Posterior vena cava (tissue), 2 donors: Measurements from ENCODE around the gene DIPK1A. TPM values are rescaled to one million over a fixed set of nuclear protein-coding genes. Genes with fewer than 3 reads are reported as not detected.

Experiments
- DNase-seq: peaks from one replicate; pipeline ENCODE4 v3.0.0-alpha.2; 2020; ENCODE audit warnings: low spot score
- intact Hi-C, 2 donors: fragments of 100-400 bp; cut with DNase I; formaldehyde crosslinking; loops; one replicate each; pipeline versions ENCODE4 v1.14.1 to v1.14.2; 2022 to 2023
- long read RNA-seq, 2 donors: library from polyadenylated mRNA; unstranded; transcript quantifications; one replicate each; pipeline ENCODE4 v2.0.0, GENCODE V29; 2020 to 2021
- total RNA-seq, 2 donors: library from RNA; stranded (reverse); fragmentation: NEBNext Ultra II Directional; extraction: Animal tissue kit (Norgen Biotek cat#: 25700); gene quantifications; one replicate each; pipeline ENCODE4 v1.2.1, GENCODE V29; 2021
- donor health status: DM: yes; HTN: yes; CAD: no.
- donor health status: DM: yes; HTN: yes; CAD: no.

Gene DIPK1A
- 10 to 100 TPM; 18.6 to 25.9 TPM for total RNA-seq
- long read RNA-seq, donor 1, transcript FAM69A-201 (5 exons, 2,574 nt): major isoform, 14 of 23 reads
- long read RNA-seq, donor 1, partial matches to known transcripts: 2 of 23 reads
- long read RNA-seq, donor 1, other reads (novel, unspliced or antisense): 7 of 23 reads
- long read RNA-seq, donor 2, transcript FAM69A-201 (5 exons, 2,574 nt): major isoform, 27 of 36 reads
- long read RNA-seq, donor 2, partial matches to known transcripts: 2 of 36 reads
- long read RNA-seq, donor 2, other reads (novel, unspliced or antisense): 4 of 36 reads

- intact Hi-C loops: loop anchor here (10.0 kb wide), 2 partner anchors 97 to 107 kb away; no protein-coding TSS in a partner anchor
- DNase-seq: peak; percentile 91
These were observed at the start of gene DIPK1A for GRCh38 chr1:92961131-92961895. Gene DIPK1A, minus strand, starts transcription at chr1:92961462. Its CDS starts 33 bp downstream, at chr1:92961429.

- no peak for DNase-seq
- intact Hi-C loops: no loop called here
These were observed 46.8 kb upstream of the DIPK1A start for GRCh38 chr1:93007941-93008577.

DNA sequence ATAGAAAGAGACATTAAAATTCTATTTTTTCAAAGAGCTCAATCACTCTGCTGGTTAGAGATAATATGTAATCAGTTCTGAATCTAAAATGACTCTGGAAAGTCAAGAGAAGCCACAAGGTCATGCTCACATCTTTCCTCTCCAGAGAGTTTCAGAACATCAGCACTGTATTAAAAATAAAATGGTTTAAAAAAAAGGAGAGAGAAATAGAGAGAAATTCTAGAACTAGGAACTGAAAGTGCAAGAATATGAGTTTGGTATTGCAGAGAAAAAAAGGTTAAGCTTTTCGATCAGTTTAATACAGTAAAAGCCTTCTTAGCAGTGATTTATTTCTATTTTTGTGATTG, 44.0 kb upstream of the DIPK1A start:
- intact Hi-C loops: no loop called here
- no peak for DNase-seq

DNA sequence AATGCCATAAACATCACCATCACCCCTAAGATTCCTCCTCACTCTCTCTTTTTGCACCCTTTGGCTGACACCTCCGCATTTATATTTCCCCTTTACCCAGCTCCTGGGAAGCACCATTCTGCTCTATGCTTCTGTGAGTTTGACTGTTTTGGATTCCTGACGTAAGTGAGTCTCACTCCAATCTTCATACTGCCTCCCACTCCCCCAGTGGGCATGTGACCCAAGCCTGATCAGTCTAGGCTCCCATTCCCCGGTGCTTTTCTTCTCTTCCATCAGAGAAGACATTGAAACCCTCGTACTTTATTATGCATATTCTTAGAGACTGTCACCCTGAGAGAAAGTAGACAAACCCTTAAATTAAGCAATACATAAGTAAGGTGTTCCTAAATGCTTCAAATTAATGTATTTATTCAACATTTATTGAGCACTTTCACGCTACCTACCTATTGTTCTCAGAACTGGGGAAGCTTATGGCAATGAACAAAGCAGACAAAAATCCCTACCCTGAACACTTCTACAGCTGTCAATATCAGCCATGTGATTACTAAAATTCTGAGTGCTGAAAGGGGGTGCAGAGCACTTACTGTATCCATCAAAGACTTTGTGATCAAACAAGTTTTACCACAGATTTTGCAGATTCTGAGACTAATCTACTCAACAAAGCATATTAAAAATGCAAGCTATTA, 43.4 kb upstream of the DIPK1A start:
- intact Hi-C loops: no loop called here
- no peak for DNase-seq

GRCh38 chr1:93003981-93004380, 42.7 kb upstream of the DIPK1A start:
- no peak for DNase-seq

GRCh38 chr1:93002781-93003180, 41.5 kb upstream of the DIPK1A start:
- no peak for DNase-seq
- intact Hi-C loops: no loop called here

More at GRCh38 chr1:93003981-93004380, 42.7 kb upstream of the DIPK1A start:
- intact Hi-C loops: no loop called here

DNA sequence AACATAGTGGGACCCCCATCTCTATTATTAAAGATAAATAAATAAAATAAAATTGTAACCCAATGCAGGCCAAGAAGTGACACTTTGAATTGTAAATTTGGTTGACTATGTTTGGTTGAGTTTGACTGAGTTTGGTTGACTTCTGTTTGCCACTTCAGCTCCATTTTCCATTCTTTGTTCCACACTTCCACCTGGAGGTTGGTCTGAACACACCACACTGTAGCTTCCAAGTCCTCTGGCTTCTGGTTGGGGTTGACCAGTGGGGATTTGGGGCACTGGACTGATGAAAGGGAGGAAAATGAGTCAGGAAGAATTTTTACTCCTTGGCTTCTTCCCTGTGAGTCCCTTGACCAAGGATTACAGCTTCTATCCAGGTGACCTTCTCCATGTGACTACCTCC, 40.6 kb upstream of the DIPK1A start:
- no peak for DNase-seq
- intact Hi-C loops: no loop called here

DNA sequence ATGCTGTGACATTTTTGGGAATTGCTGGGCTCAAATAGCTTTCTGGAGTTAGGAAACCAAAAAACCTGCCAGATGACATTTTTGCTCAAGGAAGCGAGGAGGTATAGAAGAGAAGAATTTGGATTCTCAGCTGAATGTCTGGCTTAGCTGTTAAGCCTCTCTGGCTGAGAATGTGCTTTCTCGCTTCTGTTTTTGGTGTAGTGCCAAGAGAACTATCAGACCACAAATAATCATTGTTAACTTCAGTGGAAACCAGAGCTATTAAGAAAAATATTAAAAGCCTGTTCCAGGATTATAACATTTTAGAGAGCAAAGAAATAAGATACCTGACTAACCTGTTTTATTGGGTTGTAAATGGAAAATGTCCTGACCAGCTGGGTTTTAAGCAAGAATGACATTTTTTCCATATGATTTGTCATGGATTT, 39.5 kb upstream of the DIPK1A start:
- DNase-seq: no peak
- intact Hi-C loops: no loop called here

- DNase-seq: no peak
- intact Hi-C loops: no loop called here
These were observed 39.0 kb upstream of the DIPK1A start for GRCh38 chr1:93000291-93000690.

GRCh38 chr1:92998821-92999220, 37.6 kb upstream of the DIPK1A start:
- intact Hi-C loops: no loop called here
- no peak for DNase-seq

DNA sequence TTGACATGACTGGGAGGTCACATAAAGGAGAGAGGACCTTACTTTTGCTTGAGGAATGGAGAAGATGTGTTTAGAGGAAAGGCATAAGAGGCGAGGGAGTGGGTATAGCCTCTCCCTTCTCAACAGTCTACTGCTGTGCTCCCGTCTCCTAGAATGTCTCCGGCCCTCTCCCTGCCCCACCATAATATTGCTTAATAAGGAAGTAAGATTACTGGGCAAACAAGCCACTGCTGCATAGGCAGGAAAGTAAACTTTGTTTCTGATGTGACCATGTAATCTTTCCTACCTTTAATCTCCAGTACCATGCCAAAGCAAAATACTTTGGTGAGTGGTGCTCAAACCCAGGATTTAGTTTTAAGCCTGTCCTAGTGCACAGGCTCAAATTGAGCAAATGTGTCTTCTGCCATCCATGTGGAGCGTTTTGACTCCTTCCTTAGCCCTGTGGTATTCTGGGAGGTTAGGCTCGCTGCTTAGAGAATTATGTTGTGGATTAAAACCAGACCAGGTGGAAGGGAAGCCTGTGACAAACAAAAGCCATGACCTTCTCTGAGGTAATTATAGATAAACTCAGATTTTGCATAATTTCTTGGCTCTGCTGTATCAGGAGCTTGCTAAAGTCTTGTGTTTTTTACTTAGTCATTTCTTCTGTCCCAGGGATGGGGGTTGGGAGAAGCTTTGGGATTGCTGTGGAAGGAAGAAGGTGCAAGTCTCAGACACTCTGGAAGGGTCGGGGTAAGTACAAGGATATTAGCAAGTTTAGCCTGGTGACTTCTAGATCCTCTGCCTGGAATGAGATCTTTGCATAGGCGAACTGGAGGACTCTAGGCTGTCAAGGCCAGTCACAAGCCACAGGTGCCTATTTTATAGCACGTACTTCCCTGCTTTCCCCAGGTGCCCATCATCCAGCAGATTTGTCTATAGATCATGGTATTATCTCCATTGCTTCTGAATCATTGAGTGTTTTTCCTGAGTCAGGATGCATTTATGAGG, 34.5 kb upstream of the DIPK1A start:
- intact Hi-C loops: loop anchor here in 1 of 2 donors (2.0 kb wide), 1 partner anchor 137 kb away; no protein-coding TSS in a partner anchor
- no peak for DNase-seq

- intact Hi-C loops: loop anchor here (2.0 to 5.0 kb wide), 2 partner anchors 135 to 137 kb away; no protein-coding TSS in a partner anchor
- DNase-seq: no peak
These were observed 32.9 kb upstream of the DIPK1A start for GRCh38 chr1:92994105-92994712.

DNA sequence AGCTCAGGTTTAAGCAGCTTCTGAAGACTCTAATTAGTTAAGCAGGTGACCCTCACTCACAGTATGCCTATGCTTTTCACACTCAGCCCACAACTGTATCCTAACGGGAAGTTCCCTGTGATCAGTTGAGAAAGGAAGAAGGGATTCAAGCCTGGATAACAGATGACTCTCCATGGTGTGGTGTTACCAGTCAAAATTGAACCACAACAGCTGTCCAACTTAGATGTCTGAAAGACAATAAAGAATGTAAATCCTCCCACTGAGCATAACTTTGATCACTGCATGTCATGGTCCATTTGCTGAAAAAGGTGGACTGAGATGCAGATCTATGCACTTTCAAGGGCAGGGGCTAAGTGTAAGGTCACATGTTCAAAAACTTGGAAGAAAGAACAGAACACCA, 32.3 kb upstream of the DIPK1A start:
- no peak for DNase-seq
- intact Hi-C loops: loop anchor here in 1 of 2 donors (5.0 kb wide), 1 partner anchor 136 kb away; no protein-coding TSS in a partner anchor

GRCh38 chr1:92992877-92993276, 31.6 kb upstream of the DIPK1A start:
- DNase-seq: no peak
- intact Hi-C loops: loop anchor here in 1 of 2 donors (5.0 kb wide), 1 partner anchor 136 kb away; no protein-coding TSS in a partner anchor

GRCh38 chr1:92992054-92992453, 30.8 kb upstream of the DIPK1A start:
- no peak for DNase-seq
- intact Hi-C loops: loop anchor here in 1 of 2 donors (5.0 kb wide), 1 partner anchor 135 kb away; no protein-coding TSS in a partner anchor

DNA sequence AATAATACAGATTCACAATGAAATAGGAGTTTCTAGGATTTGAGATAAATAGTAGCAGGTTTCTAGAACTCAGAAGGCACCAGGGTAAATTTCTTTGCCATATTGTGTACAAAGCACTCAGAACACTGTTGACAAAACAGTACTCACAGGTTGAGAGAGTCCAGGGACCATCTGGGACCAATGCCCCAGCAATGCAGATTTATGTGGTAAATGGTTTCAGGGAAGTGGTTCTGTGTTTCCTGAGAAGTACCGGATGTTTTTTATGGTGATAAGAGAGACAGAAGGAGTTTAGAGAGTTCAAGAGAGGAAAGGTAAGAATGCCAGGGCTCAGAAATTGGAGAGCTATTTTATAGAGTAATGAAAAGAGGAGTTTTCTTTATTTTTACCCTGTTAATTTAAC, 29.6 kb upstream of the DIPK1A start:
- intact Hi-C loops: loop anchor here in 1 of 2 donors (5.0 kb wide), 1 partner anchor 134 kb away; no protein-coding TSS in a partner anchor
- no peak for DNase-seq

DNA sequence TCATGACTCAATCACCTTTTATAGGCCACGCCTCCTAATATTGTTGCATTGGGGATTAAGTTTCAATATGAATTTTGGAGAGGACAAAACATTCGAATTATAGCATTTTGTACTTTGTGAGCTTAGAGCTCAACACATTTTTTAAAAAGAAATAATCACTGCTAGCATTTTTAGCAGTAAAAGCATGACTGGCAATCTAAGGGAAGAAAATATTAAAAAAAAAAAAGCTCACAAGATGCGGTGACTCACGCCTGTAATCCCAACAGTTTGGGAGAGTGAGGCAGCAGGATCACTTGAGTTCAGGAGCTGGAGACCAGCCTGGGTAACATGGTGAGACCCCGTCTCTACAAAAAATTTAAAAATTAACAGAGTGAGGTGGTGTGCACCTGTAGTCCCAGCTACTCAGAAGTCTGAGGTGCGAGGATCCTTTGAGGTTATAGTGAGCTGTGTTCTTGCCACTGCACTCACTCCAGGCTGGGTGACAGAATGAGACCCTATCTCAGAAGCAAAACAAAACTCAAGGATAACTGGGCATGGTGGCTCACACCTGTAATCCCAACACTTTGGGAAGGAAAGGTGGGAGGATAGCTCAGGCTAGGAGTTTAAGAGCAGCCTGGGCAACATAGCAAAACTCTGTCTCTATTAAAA, 28.8 kb upstream of the DIPK1A start:
- intact Hi-C loops: loop anchor here in 1 of 2 donors (5.0 kb wide), 1 partner anchor 133 kb away; no protein-coding TSS in a partner anchor
- no peak for DNase-seq
